OCI-M2 (cell line): ENCODE data around the gene SAFB.
"Not testable (repeated sequence)": the region's sequence is repeated elsewhere in the genome, so short reads cannot be mapped to it uniquely, and the experiment has no call there.

ENCODE experiments used
- DNase-seq: peaks from one replicate; lab custom pipeline; 2025; ENCODE audit not compliant: unreplicated experiment; lab: John Stamatoyannopoulos, UW

The SAFB gene

GRCh38 chr19:5696196-5697021 is 73.5 kb downstream of the SAFB start:
- DNase-seq: no peak

GRCh38 chr19:5697022-5697889 is 74.4 kb downstream of the SAFB start:
- DNase-seq: no peak

- no peak for DNase-seq
These were observed 75.2 kb downstream of the SAFB start for GRCh38 chr19:5697890-5698634.

GRCh38 chr19:5698635-5699422 is 75.9 kb downstream of the SAFB start:
- DNase-seq: no peak

GRCh38 chr19:5700455-5701092 is 77.7 kb downstream of the SAFB start:
- no peak for DNase-seq

GRCh38 chr19:5702053-5702410 is 79.1 kb downstream of the SAFB start:
- not testable (repeated sequence) for DNase-seq

GRCh38 chr19:5703819-5704818 is 81.2 kb downstream of the SAFB start:
- no peak for DNase-seq

- DNase-seq: no peak
These were observed 82.7 kb downstream of the SAFB start for GRCh38 chr19:5705552-5705951.

- no peak for DNase-seq
These were observed 84.1 kb downstream of the SAFB start for GRCh38 chr19:5706876-5707573.

GRCh38 chr19:5707576-5708575 is 85.0 kb downstream of the SAFB start:
- DNase-seq: no peak

- no peak for DNase-seq
These were observed 88.1 kb downstream of the SAFB start for GRCh38 chr19:5711025-5711424.

GRCh38 chr19:5711713-5712161 is 88.9 kb downstream of the SAFB start:
- no peak for DNase-seq

- DNase-seq: no peak
These were observed 90.3 kb downstream of the SAFB start for GRCh38 chr19:5713228-5713627.

- no peak for DNase-seq
These were observed 91.9 kb downstream of the SAFB start for GRCh38 chr19:5714816-5715215.

- DNase-seq: no peak
These were observed 94.5 kb downstream of the SAFB start for GRCh38 chr19:5717215-5717935.
